Stimulated activated CD8-positive, alpha-beta memory T cell treated with anti-CD3 and anti-CD28 coated beads, Interleukin-7, amount 100 ng/mL, for 1 hour (primary cell): ENCODE results near the gene FAM216A.
"Not testable (repeated sequence)": the region's sequence is repeated elsewhere in the genome, so short reads cannot be mapped to it uniquely, and the experiment has no call there.

Experiments used
- DNase-seq, 2 donors: peaks; one replicate each; pipeline ENCODE4 v3.0.0-alpha.2; 2020; ENCODE audit warnings: low read depth in 2 of 2

FAM216A gene

DNA sequence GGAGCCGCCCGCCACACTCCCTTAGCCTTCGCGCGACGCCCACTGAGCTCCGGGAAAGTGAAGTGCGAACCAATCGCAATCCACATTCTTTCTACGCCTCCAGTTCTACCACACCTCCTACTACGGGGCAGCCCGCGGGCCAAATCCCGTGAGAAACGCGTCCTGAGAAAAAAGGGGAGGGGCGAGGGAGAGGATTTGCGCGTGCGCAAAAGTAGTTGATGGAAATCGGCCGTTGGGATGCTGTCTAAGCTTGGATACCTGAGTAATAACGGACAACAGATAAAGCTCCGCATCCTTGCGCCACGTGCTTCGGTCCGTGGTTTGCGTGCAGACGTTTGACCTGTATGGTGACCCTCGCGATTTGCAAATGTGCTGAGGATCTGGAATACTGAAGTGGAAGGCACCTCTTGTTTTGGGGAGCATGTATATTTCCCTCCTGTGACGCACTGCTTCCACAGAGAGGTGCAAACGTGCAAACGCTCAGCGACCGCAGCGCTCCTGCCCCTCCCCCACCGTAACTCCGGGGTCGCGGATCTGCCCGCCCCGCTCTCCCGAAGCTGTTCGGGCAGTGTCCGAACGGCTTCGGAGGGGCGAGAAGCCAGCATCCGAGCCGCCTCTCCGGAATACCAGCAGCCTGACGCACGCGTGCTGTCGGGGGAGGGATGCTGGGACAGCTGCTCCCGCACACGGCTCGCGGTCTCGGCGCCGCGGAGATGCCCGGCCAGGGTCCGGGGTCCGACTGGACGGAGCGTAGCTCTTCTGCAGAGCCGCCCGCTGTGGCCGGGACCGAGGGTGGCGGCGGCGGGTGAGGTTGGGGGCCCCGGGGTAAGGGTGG is at the start of gene FAM216A, which contains the start of gene GPN3:
Gene FAM216A, plus strand, starts transcription at position 632 of the 835 bp plus-strand sequence. Its CDS starts 31 bp downstream, at position 663.
Gene GPN3, minus strand, starts transcription at position 44 of the 835 bp plus-strand sequence. CDS start 54 bp downstream, outside the sequence.
- DNase-seq, result peak; percentile 84 to 86

- not testable (repeated sequence) for DNase-seq
These were observed 48.0 kb upstream of the FAM216A start for GRCh38 chr12:110420644-110421043.

DNA sequence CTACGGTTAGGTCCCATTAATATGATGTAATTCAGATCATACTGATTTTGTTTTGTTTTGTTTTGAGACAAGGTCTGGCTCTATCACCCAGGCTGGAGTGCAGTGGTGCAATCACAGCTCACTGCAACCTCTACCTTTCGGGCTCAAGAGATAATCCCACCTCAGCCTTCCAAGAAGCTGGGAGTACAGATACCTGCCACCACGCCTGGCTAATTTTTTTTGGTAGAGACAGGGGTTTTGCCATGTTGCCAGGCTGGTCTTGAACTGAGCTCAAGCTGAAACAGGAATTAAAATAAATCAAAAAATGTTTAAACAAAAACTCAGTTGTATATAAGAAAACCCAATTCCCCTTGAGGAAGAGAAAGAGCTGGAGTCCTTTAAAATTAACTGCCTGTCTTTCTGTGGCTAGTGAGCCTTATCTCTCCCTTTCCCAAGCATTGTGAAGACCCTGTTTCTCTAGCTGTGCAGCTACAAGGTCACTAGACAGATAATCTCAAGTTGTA is 47.4 kb upstream of the FAM216A start:
- no peak for DNase-seq

DNA sequence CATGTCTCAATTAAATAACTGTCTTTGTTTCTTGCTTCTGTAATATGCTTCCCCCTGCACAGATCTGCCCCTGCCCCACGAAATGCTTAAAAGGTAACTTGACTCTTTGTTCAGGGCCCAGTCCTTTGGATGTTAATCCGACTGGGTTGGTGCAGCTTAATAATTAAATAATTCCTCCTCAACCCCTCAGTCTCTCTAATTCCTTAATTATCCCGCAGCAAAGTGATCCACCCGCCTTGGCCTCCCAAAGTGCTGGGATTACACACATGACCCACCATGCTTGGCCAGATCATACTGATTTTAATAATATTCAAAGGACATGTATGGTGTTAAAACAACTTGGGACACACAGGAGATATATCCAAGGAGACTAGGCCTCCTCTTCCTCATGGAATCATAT is 46.9 kb upstream of the FAM216A start:
- DNase-seq, result no peak

GRCh38 chr12:110424237-110424636 is 44.4 kb upstream of the FAM216A start:
- DNase-seq, result no peak

DNA sequence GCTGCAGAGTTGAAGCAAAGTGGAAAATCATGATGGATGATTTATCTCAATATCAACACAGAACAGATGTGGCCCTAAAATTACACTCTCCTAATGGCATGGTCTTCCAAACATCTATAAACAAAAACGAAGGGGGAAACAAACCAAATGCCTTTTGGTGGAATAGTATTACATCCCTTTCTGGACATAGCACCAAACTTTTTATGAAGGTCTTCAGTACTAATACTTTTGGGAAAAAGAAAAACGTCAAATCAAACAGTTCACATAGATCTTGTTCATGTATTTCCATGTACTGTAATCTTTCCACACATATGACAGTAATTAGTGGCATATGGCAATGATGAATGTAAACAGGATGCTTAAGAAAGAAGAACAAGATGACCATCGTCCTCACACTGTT is 42.2 kb upstream of the FAM216A start:
- DNase-seq, result no peak

DNA sequence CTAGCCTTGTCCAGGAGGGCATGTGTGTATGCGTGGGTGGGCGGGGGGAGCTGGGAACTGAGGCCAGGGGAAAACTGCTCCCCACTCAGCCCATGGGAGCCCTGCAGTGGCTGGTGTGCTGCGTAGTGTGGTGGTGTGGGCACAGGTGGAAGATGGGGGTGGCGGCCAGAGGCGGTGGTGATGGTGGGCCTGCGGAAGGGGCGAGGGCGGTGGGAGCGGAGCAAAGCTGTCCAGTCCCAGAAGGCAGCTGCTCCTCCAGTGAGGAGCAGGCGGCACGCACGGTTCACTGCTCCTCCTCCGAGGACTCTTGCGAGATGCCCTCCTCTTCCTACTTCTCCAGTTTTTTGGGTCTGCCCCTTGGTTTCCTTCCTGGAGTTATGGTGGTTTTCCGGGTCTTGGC is 39.0 kb upstream of the FAM216A start:
- not testable (repeated sequence) for DNase-seq

DNA sequence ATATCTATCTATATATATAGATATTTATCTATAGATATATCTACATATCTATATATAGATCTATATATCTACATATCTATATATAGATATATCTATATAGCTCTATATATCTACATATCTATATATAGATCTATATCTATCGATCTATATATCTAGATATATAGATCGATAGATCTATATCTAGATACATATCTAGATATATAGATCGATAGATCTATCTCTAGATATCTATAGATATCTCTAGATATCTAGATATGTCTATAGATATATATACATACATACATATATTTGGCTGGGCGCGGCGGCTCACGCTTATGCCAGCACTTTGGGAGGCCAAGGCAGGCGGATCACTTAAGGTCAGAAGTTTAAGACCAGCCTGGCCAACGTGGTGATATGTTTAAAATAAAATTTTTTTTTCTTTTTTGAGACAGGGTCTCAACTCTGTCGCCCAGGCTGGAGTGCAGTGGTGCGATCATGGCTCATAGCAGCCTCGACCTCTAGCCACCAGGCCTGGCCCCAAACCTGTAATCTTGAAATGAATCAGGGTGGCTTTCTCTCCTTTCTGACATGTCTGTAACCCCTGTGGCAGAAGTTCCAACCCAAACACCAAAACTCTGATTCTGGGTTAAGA is 36.6 kb upstream of the FAM216A start:
- DNase-seq, result no peak

GRCh38 chr12:110436231-110436630 is 32.4 kb upstream of the FAM216A start:
- DNase-seq, result no peak

GRCh38 chr12:110444455-110444854 is 24.2 kb upstream of the FAM216A start:
- DNase-seq, result no peak

- DNase-seq, result peak; percentile 84 to 85
These were observed 18.7 kb upstream of the FAM216A start, which contains the start of gene ARPC3 for GRCh38 chr12:110449799-110450497. TSS of gene ARPC3 (minus strand) at chr12:110450337. CDS start at chr12:110450260, 77 bp downstream.

GRCh38 chr12:110451263-110451662 is 17.4 kb upstream of the FAM216A start:
- no peak for DNase-seq

- DNase-seq, result no peak
These were observed 14.9 kb upstream of the FAM216A start for GRCh38 chr12:110453569-110454296.

DNA sequence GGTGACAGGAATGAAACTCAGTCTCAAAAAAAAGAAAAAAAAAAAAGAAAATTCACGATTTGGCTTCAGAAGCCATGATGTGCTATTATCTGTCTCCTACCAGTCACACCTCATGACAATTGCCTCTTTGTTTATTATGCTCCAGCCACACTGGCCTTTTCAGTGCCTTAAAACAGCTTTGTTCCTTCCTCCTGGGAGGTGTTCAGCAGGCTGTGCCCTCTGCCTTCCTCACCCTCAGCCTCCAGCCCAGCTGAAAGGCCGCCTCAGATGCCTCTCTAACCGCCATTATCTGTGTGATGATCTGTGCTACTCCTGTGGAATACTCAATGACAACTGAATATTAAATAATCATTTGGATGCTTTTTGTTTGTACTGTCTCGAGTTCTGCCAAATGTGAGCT is 9.9 kb upstream of the FAM216A start:
- no peak for DNase-seq

DNA sequence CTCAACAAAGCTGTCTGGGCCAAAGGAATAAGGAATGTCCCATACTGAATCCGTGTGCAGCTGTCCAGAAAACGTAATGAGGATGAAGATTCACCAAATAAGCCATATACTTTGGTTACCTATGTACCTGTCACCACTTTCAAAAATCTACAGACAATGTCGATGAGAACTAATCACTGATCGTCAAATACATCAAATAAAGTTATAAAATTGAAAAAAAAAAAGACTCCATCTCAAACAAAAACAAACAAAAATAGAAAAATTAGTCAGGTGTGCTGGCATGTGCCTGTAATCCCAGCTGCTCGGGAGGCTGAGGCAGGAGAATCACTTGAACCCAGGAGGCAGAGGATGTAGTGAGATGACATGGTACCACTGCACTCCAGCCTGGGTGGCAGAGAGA is 7.5 kb upstream of the FAM216A start:
- DNase-seq, result not testable (repeated sequence)

- DNase-seq, result no peak
These were observed 3.6 kb upstream of the FAM216A start for GRCh38 chr12:110465024-110465423.

DNA sequence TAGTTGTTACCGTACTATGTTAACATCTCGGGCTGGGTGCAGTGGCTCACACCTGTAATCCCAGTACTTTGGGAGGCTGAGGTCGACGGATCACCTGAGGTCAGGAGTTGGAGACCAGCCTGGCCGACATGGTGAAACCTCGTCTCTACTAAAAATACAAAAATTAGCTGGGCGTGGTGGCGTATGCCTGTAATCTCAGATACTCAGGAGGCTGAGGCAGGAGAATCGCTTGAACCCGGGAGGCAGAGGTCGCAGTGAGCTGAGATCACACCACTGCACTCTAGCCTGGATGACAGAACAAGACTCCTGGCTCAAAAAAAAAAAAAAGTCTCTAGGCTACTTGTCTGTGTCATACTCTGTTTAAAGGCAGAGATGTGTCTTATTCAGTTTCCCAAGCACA is 2.9 kb upstream of the FAM216A start:
- DNase-seq, result not testable (repeated sequence)

GRCh38 chr12:110466791-110467190 is 1.9 kb upstream of the FAM216A start:
- no peak for DNase-seq

GRCh38 chr12:110467847-110468213 is 815 bp upstream of the FAM216A start:
- no peak for DNase-seq

- no peak for DNase-seq
These were observed 6.8 kb downstream of the FAM216A start for GRCh38 chr12:110475426-110475825.

DNA sequence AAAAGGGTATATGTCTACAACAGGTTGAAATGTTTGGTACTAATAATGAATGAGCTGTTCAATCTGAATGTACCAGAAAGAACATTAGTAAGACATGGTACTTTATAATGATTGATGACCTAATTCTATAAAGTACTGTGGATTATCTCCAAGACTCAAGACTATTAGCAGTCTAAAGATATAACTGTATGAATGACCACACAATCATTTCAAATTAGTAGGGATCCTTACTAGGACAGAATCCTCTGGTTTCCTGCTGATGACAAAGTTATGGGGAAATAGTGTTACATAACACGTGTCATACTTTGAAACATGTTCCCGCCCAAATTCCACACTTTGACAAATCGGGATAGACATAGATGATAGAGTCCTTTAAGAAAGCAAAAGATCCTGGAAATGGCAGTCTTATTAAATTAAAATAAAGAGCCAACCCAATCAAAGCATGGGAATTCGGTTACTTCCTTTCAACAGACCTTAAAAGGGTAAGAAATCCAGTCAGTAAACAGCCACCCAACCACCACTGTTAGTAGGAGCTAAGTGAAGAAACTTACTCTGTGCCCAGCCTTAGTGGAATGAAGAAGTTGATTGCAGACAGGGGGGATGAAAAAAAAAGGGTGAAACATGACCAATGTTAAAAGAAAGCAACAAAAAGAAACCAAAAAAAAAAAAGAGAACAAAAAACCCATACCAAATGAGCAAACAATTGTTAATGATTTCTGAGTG is 30.5 kb downstream of the FAM216A start:
- DNase-seq, result no peak
